ENCODE data around the gene ZSWIM1.

ZSWIM1 gene

GRCh38 chr20:45841407-45842129 is 39.5 kb upstream of the ZSWIM1 start:
- Histone ChIP-seq H3K4me1 (ENCODE audit: control insufficient read depth, insufficient read depth, low read length) (peaks cover 26% of the 10 kb centered on the region), H3K4me3 (ENCODE audit: low read length in 2 of 2) (no peak overlapping the region), H3K9ac (ENCODE audit: low read length in 2 of 2) (no peak overlapping the region), H3K27ac (ENCODE audit: low read length) (peak overlapping the region; percentile 53), H3K36me3 (ENCODE audit: control insufficient read depth in 2 of 2, insufficient read depth in 2 of 2, low read length in 2 of 2) (peaks cover 29 to 40% of the 10 kb centered on the region in 2 donors), H3K27me3 (ENCODE audit: control insufficient read depth in 1 of 2, insufficient read depth in 2 of 2, low read length in 2 of 2) (no peaks in the 10 kb centered on the region), H3K9me3 (ENCODE audit: control insufficient read depth in 2 of 2, low read length in 2 of 2) (no peaks in the 10 kb centered on the region)

- Histone ChIP-seq H3K9me3 (ENCODE audit: control insufficient read depth in 2 of 2, low read length in 2 of 2) (no peaks in the 10 kb centered on the region), H3K4me3 (ENCODE audit: low read length in 2 of 2) (no peak overlapping the region), H3K27me3 (ENCODE audit: control insufficient read depth in 1 of 2, insufficient read depth in 2 of 2, low read length in 2 of 2) (no peaks in the 10 kb centered on the region), H3K27ac (ENCODE audit: low read length) (peak overlapping the region; percentile 53), H3K36me3 (ENCODE audit: control insufficient read depth in 2 of 2, insufficient read depth in 2 of 2, low read length in 2 of 2) (peaks cover 27 to 41% of the 10 kb centered on the region in 2 donors), H3K9ac (ENCODE audit: low read length in 2 of 2) (peak overlapping the region in 1 of 2 donors; percentile 64), H3K4me1 (ENCODE audit: control insufficient read depth, insufficient read depth, low read length) (peaks cover 21% of the 10 kb centered on the region)
Measured at GRCh38 chr20:45842169-45842812, 38.7 kb upstream of the ZSWIM1 start.

- peak overlapping the region; percentile 53 for H3K27ac ChIP-seq (ENCODE audit: low read length)
- no peak overlapping the region for H3K9ac ChIP-seq (ENCODE audit: low read length in 2 of 2)
- H3K36me3 ChIP-seq (ENCODE audit: control insufficient read depth in 2 of 2, insufficient read depth in 2 of 2, low read length in 2 of 2): peaks cover 33 to 48% of the 10 kb centered on the region in 2 donors
- no peaks in the 10 kb centered on the region for H3K9me3 ChIP-seq (ENCODE audit: control insufficient read depth in 2 of 2, low read length in 2 of 2)
- no peak overlapping the region for H3K4me3 ChIP-seq (ENCODE audit: low read length in 2 of 2)
- H3K27me3 ChIP-seq (ENCODE audit: control insufficient read depth in 1 of 2, insufficient read depth in 2 of 2, low read length in 2 of 2): no peaks in the 10 kb centered on the region
- peaks cover 19% of the 10 kb centered on the region for H3K4me1 ChIP-seq (ENCODE audit: control insufficient read depth, insufficient read depth, low read length)
Measured at GRCh38 chr20:45843506-45843905, 37.5 kb upstream of the ZSWIM1 start.

- Histone ChIP-seq H3K9me3 (ENCODE audit: control insufficient read depth in 2 of 2, low read length in 2 of 2) (no peaks in the 10 kb centered on the region), H3K4me1 (ENCODE audit: control insufficient read depth, insufficient read depth, low read length) (peaks cover 19% of the 10 kb centered on the region), H3K9ac (ENCODE audit: low read length in 2 of 2) (no peak overlapping the region), H3K4me3 (ENCODE audit: low read length in 2 of 2) (no peak overlapping the region), H3K36me3 (ENCODE audit: control insufficient read depth in 2 of 2, insufficient read depth in 2 of 2, low read length in 2 of 2) (peaks cover 37 to 43% of the 10 kb centered on the region in 2 donors), H3K27me3 (ENCODE audit: control insufficient read depth in 1 of 2, insufficient read depth in 2 of 2, low read length in 2 of 2) (no peaks in the 10 kb centered on the region), H3K27ac (ENCODE audit: low read length) (no peak overlapping the region)
Measured at GRCh38 chr20:45845452-45845851, 35.6 kb upstream of the ZSWIM1 start.

- Histone ChIP-seq H3K27ac (ENCODE audit: low read length) (no peak overlapping the region), H3K9ac (ENCODE audit: low read length in 2 of 2) (peak overlapping the region in 1 of 2 donors; percentile 47), H3K4me3 (ENCODE audit: low read length in 2 of 2) (no peak overlapping the region), H3K4me1 (ENCODE audit: control insufficient read depth, insufficient read depth, low read length) (peaks cover 3% of the 10 kb centered on the region), H3K9me3 (ENCODE audit: control insufficient read depth in 2 of 2, low read length in 2 of 2) (no peaks in the 10 kb centered on the region), H3K36me3 (ENCODE audit: control insufficient read depth in 2 of 2, insufficient read depth in 2 of 2, low read length in 2 of 2) (peaks cover 31 to 42% of the 10 kb centered on the region in 2 donors), H3K27me3 (ENCODE audit: control insufficient read depth in 1 of 2, insufficient read depth in 2 of 2, low read length in 2 of 2) (no peaks in the 10 kb centered on the region)
Measured at GRCh38 chr20:45848421-45848820, 32.6 kb upstream of the ZSWIM1 start.

GRCh38 chr20:45848969-45849582 is 32.0 kb upstream of the ZSWIM1 start:
- H3K36me3 ChIP-seq (ENCODE audit: control insufficient read depth in 2 of 2, insufficient read depth in 2 of 2, low read length in 2 of 2): peaks cover 25 to 35% of the 10 kb centered on the region in 2 donors

GRCh38 chr20:45850238-45850637 is 30.8 kb upstream of the ZSWIM1 start:
- Histone ChIP-seq H3K27me3 (ENCODE audit: control insufficient read depth in 1 of 2, insufficient read depth in 2 of 2, low read length in 2 of 2) (no peaks in the 10 kb centered on the region), H3K9me3 (ENCODE audit: control insufficient read depth in 2 of 2, low read length in 2 of 2) (no peaks in the 10 kb centered on the region), H3K27ac (ENCODE audit: low read length) (no peak overlapping the region), H3K4me1 (ENCODE audit: control insufficient read depth, insufficient read depth, low read length) (peaks cover 9% of the 10 kb centered on the region), H3K36me3 (ENCODE audit: control insufficient read depth in 2 of 2, insufficient read depth in 2 of 2, low read length in 2 of 2) (peaks cover 21 to 27% of the 10 kb centered on the region in 2 donors), H3K4me3 (ENCODE audit: low read length in 2 of 2) (no peak overlapping the region), H3K9ac (ENCODE audit: low read length in 2 of 2) (no peak overlapping the region)

More at GRCh38 chr20:45848969-45849582, 32.0 kb upstream of the ZSWIM1 start:
- H3K4me1 ChIP-seq (ENCODE audit: control insufficient read depth, insufficient read depth, low read length): no peaks in the 10 kb centered on the region
- H3K4me3 ChIP-seq (ENCODE audit: low read length in 2 of 2): no peak overlapping the region
- H3K9ac ChIP-seq (ENCODE audit: low read length in 2 of 2): no peak overlapping the region
- H3K27me3 ChIP-seq (ENCODE audit: control insufficient read depth in 1 of 2, insufficient read depth in 2 of 2, low read length in 2 of 2): no peaks in the 10 kb centered on the region
- H3K9me3 ChIP-seq (ENCODE audit: control insufficient read depth in 2 of 2, low read length in 2 of 2): no peaks in the 10 kb centered on the region
- no peak overlapping the region for H3K27ac ChIP-seq (ENCODE audit: low read length)

GRCh38 chr20:45850926-45851325 is 30.1 kb upstream of the ZSWIM1 start:
- Histone ChIP-seq H3K9me3 (ENCODE audit: control insufficient read depth in 2 of 2, low read length in 2 of 2) (no peaks in the 10 kb centered on the region), H3K4me3 (ENCODE audit: low read length in 2 of 2) (no peak overlapping the region), H3K4me1 (ENCODE audit: control insufficient read depth, insufficient read depth, low read length) (peaks cover 13% of the 10 kb centered on the region), H3K27me3 (ENCODE audit: control insufficient read depth in 1 of 2, insufficient read depth in 2 of 2, low read length in 2 of 2) (no peaks in the 10 kb centered on the region), H3K9ac (ENCODE audit: low read length in 2 of 2) (peak overlapping the region in 1 of 2 donors; percentile 2), H3K27ac (ENCODE audit: low read length) (no peak overlapping the region), H3K36me3 (ENCODE audit: control insufficient read depth in 2 of 2, insufficient read depth in 2 of 2, low read length in 2 of 2) (peaks cover 17 to 24% of the 10 kb centered on the region in 2 donors)

- Histone ChIP-seq H3K27me3 (ENCODE audit: control insufficient read depth in 1 of 2, insufficient read depth in 2 of 2, low read length in 2 of 2) (no peaks in the 10 kb centered on the region), H3K9ac (ENCODE audit: low read length in 2 of 2) (peak overlapping the region in 1 of 2 donors; percentile 2), H3K4me3 (ENCODE audit: low read length in 2 of 2) (no peak overlapping the region), H3K9me3 (ENCODE audit: control insufficient read depth in 2 of 2, low read length in 2 of 2) (no peaks in the 10 kb centered on the region), H3K36me3 (ENCODE audit: control insufficient read depth in 2 of 2, insufficient read depth in 2 of 2, low read length in 2 of 2) (peaks cover 12 to 20% of the 10 kb centered on the region in 2 donors), H3K27ac (ENCODE audit: low read length) (no peak overlapping the region), H3K4me1 (ENCODE audit: control insufficient read depth, insufficient read depth, low read length) (peaks cover 18% of the 10 kb centered on the region)
Measured at GRCh38 chr20:45851501-45851900, 29.5 kb upstream of the ZSWIM1 start.

GRCh38 chr20:45852326-45852725 is 28.7 kb upstream of the ZSWIM1 start:
- peaks cover 10 to 18% of the 10 kb centered on the region in 2 donors for H3K36me3 ChIP-seq (ENCODE audit: control insufficient read depth in 2 of 2, insufficient read depth in 2 of 2, low read length in 2 of 2)
- no peak overlapping the region for H3K4me3 ChIP-seq (ENCODE audit: low read length in 2 of 2)
- H3K9me3 ChIP-seq (ENCODE audit: control insufficient read depth in 2 of 2, low read length in 2 of 2): no peaks in the 10 kb centered on the region
- H3K27me3 ChIP-seq (ENCODE audit: control insufficient read depth in 1 of 2, insufficient read depth in 2 of 2, low read length in 2 of 2): no peaks in the 10 kb centered on the region
- peaks cover 22% of the 10 kb centered on the region for H3K4me1 ChIP-seq (ENCODE audit: control insufficient read depth, insufficient read depth, low read length)
- no peak overlapping the region for H3K27ac ChIP-seq (ENCODE audit: low read length)
- no peak overlapping the region for H3K9ac ChIP-seq (ENCODE audit: low read length in 2 of 2)

Data from stomach smooth muscle (tissue), 2 donors.